HEK293 (cell line): ENCODE results near the gene PTGDR.

ENCODE experiments used
- ATF2 ChIP-seq: fragments of 450-650 bp; formaldehyde crosslinking; IDR thresholded peaks from 2 replicates; pipeline ENCODE4 v1.5.1; 2016; ENCODE audit warnings: missing biosample characterization, missing genetic modification characterization, low read depth
- CTCF ChIP-seq: fragments of 450-650 bp; formaldehyde crosslinking; IDR thresholded peaks from 2 replicates; pipeline ENCODE4 v1.5.1; 2016; ENCODE audit warnings: missing biosample characterization, missing genetic modification characterization
- MEIS1 ChIP-seq: sonication (generic); formaldehyde crosslinking; IDR thresholded peaks from 2 replicates; pipeline ENCODE4 v1.8.1; 2022; ENCODE audit warnings: missing genetic modification reagents, mild to moderate bottlenecking, borderline replicate concordance
- PATZ1 ChIP-seq: fragments of 450-650 bp; formaldehyde crosslinking; IDR thresholded peaks from 2 replicates; pipeline ENCODE4 v1.5.1; 2016; ENCODE audit warnings: missing biosample characterization, missing genetic modification characterization
- PRDM1 ChIP-seq: fragments of 450-650 bp; formaldehyde crosslinking; IDR thresholded peaks from 2 replicates; pipeline ENCODE4; 2016; ENCODE audit warnings: missing biosample characterization, missing genetic modification characterization
- RBAK ChIP-seq: fragments of 450-650 bp; formaldehyde crosslinking; IDR thresholded peaks from 2 replicates; pipeline ENCODE4 v1.5.1; 2016; ENCODE audit warnings: missing biosample characterization, missing genetic modification characterization
- REPIN1 ChIP-seq: fragments of 450-650 bp; formaldehyde crosslinking; IDR thresholded peaks from 2 replicates; pipeline ENCODE4 v1.5.1; 2017; ENCODE audit warnings: missing biosample characterization, missing genetic modification characterization, low read depth
- REST ChIP-seq: fragments of 450-650 bp; formaldehyde crosslinking; IDR thresholded peaks from 2 replicates; pipeline ENCODE4 v1.5.1; 2016; ENCODE audit warnings: missing biosample characterization, missing genetic modification characterization
- SALL2 ChIP-seq: fragments of 450-650 bp; formaldehyde crosslinking; IDR thresholded peaks from 2 replicates; pipeline ENCODE4 v1.5.0; 2017; ENCODE audit warnings: missing biosample characterization, mild to moderate bottlenecking, missing genetic modification characterization, borderline replicate concordance
- ZBTB26 ChIP-seq: fragments of 450-650 bp; formaldehyde crosslinking; optimal IDR thresholded peaks from 2 replicates; pipeline ENCODE3; 2016; ENCODE audit warnings: missing biosample characterization, mild to moderate bottlenecking, missing genetic modification characterization
- ZNF202 ChIP-seq: fragments of 450-650 bp; formaldehyde crosslinking; IDR thresholded peaks from 2 replicates; pipeline ENCODE4 v1.5.1; 2016; ENCODE audit warnings: missing biosample characterization, missing genetic modification characterization, borderline replicate concordance
- ZNF274 ChIP-seq, 2 experiments: fragments of 200-500 bp in 1 of 2; fragments of 450-650 bp in 1 of 2; sonication (Bioruptor generic) in 1 of 2; formaldehyde crosslinking in 1 of 2; IDR thresholded peaks; 2 replicates each; pipeline versions ENCODE4 v1.5.1 to v1.6.1; 2014 to 2016; ENCODE audit warnings: borderline replicate concordance in 1 of 2, inconsistent platforms in 1 of 2, low read length in 1 of 2, missing biosample characterization in 1 of 2, missing genetic modification characterization in 1 of 2
- ZNF670 ChIP-seq: fragments of 450-650 bp; formaldehyde crosslinking; IDR thresholded peaks from 2 replicates; pipeline ENCODE4 v1.5.1; 2016; ENCODE audit warnings: missing biosample characterization, missing genetic modification characterization, low read depth
- ZSCAN18 ChIP-seq: fragments of 450-650 bp; formaldehyde crosslinking; IDR thresholded peaks from 2 replicates; pipeline ENCODE4 v1.5.1; 2016; ENCODE audit warnings: missing biosample characterization, missing genetic modification characterization

GRCh38 chr14:52259434-52259833 lies 8.1 kb upstream of the PTGDR start:
- TF ChIP-seq PRDM1 (tag by site-specific recombination) (no peak), ZNF670 (tag by site-specific recombination) (no peak), REPIN1 (tag by site-specific recombination) (no peak), CTCF (tag by site-specific recombination) (no peak), ZSCAN18 (no peak), REST (tag by site-specific recombination) (no peak), ZNF274 (IDR thresholded peaks at IDR 0.05; ENCODE audit: low read length) (no peak), ZNF274 (tag by site-specific recombination; IDR thresholded peaks at IDR 0.05; ENCODE audit: borderline replicate concordance) (no peak), ATF2 (tag by site-specific recombination) (no peak), PATZ1 (tag by site-specific recombination) (no peak), ZBTB26 (tag by site-specific recombination) (no peak), ZNF202 (no peak), MEIS1 (CRISPR knock-in tag) (no peak), RBAK (tag by site-specific recombination) (no peak), SALL2 (tag by site-specific recombination) (no peak)
